CD1c-positive myeloid dendritic cell (primary cell): ENCODE measurements around the gene CCDC18.
"Not testable (repeated sequence)": the region's sequence is repeated elsewhere in the genome, so short reads cannot be mapped to it uniquely, and the experiment has no call there.

ENCODE experiments used
- DNase-seq: peaks from one replicate; pipeline ENCODE4 v3.0.0-alpha.2; 2016; ENCODE audit errors: extremely low spot score

Gene CCDC18

GRCh38 chr1:93235261-93235660 lies 54.7 kb downstream of the CCDC18 start:
- DNase-seq, result no peak

DNA sequence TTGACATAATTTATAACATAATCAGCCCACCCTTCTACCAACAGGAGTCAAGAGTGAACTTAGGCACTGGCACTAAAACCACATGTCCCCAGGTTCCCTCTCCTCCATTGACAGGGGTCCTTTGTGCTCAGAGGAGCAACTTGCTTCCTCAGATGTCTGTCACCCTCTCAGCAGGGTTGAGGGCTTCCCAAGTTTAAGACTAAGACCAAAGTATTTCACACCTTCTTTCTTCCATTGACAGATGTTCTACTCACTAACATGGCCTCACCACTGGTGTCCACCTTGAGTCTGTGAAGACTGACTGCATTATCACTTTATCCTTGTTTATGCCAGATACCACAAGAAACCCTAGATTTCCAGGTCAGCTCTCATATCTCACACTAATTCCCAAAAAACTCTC lies 56.5 kb downstream of the CCDC18 start:
- no peak for DNase-seq

GRCh38 chr1:93238425-93238824 lies 57.9 kb downstream of the CCDC18 start:
- DNase-seq, result no peak

DNA sequence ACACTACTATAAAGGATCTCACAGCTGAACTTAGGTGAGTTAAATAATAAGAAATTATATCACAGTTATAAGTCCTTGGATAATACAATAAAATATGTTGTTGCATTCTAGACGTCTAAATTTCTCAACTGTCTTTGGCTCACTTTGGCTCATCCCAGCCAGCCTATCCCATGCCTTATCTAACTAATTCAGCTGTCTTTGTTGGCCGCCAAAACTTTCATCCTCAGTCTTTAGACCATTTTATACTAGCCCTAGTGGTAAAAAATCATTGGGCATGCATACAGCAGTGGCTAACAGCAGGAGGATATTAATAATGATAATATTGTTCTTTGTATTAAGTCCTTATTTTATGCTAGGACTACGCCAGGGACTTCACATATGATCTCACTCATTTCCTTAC lies 59.3 kb downstream of the CCDC18 start:
- DNase-seq, result no peak

- DNase-seq, result not testable (repeated sequence)
Measured at GRCh38 chr1:93243233-93243632, 62.7 kb downstream of the CCDC18 start.

- no peak for DNase-seq
Measured at GRCh38 chr1:93244298-93245069, 64.0 kb downstream of the CCDC18 start.

DNA sequence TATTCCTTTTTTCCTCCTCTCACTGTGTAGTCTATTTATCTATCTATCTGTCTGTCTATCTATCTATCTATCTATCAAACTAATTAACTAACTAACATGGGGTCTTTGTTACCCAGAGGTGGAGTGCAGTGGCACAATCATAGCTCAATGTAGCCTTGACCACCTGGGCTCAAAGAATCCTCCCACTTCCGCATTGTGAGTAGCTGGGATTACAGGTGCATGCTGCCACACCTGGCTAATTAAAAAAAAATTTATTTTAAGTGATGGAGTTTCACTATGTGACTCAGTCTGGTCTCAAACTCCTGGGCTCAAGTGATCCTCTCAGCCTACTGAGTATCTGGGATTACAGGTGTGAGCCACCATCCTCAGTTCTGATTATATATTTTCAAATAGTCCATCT lies 71.4 kb downstream of the CCDC18 start:
- DNase-seq, result no peak

DNA sequence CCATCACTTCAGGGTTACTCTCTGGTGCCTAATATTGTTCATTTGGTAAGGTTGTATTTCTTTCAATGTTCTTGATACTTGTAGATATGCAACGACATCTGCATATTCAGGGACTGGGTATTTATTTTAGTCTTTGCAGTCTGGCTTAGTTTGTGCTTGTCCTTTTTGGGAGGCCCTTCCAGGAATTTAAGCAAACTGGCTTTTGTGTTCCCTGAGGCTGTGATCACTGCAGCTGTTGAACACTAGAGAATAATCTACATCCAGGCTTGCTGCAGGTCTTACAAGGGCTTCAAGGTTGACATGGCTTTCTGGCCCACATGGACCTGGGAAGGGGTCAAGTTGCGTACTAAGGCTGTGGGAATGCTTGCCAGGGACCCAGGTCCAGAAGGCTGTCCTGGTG lies 72.1 kb downstream of the CCDC18 start:
- DNase-seq, result no peak

GRCh38 chr1:93253516-93253915 lies 73.0 kb downstream of the CCDC18 start:
- DNase-seq, result no peak

DNA sequence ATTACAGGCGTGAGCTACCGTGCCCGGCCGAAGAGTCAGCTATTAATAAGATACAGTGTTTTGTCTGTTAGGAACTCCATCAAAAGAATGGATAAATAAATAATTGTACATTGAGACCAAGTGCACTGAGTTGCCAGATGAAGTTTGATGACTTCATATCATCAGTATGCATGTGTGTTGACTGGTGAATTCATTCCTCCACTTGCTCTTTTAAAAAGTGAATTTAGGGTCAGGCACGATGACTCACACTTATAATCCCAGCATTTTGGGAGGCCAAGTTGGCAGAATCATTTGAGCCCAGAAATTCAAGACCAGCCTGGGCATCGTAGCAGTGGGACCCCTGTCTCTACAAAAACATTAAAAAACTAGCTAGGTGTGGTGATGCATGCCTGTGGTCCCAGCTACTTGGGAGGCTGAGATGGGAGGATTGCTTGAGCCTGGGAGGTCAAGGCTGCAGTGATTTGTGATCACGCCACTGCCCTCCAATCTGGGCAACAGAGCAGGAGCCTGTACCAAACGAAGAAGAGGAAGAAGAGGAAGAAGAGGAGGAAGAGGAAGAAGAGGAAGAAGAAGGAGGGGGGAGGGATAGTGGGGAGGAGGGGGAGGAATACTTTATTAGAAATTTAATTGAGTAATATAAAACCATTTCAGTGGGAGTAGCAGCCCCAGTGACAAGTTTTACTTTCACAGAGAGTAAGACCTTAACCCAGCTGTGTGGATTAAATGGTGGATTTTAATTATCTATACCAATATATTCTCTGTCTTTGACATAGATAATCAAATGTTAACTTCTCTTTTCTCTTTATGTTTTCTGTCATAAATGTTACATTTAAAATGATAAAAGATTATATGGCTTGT lies 74.9 kb downstream of the CCDC18 start:
- no peak for DNase-seq

DNA sequence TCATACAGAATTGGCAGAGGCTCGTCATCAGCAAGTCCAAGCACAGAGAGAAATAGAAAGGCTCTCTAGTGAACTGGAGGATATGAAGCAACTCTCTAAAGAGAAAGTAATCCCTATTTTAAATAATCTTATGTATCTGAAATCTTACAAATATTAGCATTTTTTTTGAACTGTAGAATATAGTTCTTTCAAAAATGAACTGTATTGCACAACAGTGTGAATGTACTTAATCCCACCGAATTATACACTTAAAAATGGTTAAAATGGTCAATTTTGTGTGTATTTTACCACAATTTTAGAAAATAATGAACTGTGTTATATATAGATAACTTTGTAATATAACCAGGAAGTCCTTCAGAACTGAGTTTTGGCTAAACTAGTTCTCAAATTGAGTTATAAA lies 75.9 kb downstream of the CCDC18 start:
- no peak for DNase-seq

GRCh38 chr1:93257889-93258288 lies 77.4 kb downstream of the CCDC18 start:
- DNase-seq, result no peak

- DNase-seq, result not testable (repeated sequence)
Measured at GRCh38 chr1:93260726-93261125, 80.2 kb downstream of the CCDC18 start.

- no peak for DNase-seq
Measured at GRCh38 chr1:93262645-93263044, 82.1 kb downstream of the CCDC18 start.

DNA sequence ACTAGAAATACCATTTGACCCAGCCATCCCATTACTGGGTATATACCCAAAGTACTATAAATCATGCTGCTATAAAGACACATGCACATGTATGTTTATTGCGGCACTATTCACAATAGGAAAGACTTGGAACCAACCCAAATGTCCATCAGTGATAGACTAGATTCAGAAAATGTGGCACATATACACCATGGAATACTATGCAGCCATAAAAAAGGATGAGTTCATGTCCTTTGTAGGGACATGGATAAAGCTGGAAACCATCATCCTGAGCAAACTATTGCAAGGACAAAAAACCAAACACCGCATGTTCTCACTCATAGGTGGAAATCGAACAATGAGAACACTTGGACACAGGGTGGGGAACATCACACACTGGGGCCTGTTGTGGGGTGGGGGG lies 88.4 kb downstream of the CCDC18 start:
- DNase-seq, result not testable (repeated sequence)

DNA sequence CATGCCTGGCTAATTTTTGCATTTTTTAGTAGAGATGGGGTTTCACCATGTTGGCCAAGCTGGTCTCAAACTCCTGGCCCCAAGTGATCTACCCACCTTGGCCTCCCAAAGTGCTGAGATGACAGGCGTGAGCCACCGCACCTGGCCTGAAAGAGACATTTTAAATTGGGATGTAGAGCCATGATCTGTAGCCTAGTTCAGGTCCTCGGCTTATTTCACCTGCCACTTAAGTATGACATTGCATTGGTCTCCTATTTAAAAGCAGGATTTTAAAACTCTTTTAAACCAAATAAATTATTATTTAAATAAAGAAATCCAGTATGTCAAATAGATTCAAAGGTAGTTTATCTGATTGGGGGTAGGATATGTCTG lies 94.7 kb downstream of the CCDC18 start:
- not testable (repeated sequence) for DNase-seq

- no peak for DNase-seq
Measured at GRCh38 chr1:93275634-93276295, 95.2 kb downstream of the CCDC18 start.

- not testable (repeated sequence) for DNase-seq
Measured at GRCh38 chr1:93277530-93277929, 97.0 kb downstream of the CCDC18 start.

- no peak for DNase-seq
Measured at GRCh38 chr1:93283496-93283895, 103.0 kb downstream of the CCDC18 start.

- no peak for DNase-seq
Measured at GRCh38 chr1:93288558-93288957, 108.0 kb downstream of the CCDC18 start.

GRCh38 chr1:93296555-93297154 lies 116.1 kb downstream of the CCDC18 start:
- DNase-seq, result no peak

DNA sequence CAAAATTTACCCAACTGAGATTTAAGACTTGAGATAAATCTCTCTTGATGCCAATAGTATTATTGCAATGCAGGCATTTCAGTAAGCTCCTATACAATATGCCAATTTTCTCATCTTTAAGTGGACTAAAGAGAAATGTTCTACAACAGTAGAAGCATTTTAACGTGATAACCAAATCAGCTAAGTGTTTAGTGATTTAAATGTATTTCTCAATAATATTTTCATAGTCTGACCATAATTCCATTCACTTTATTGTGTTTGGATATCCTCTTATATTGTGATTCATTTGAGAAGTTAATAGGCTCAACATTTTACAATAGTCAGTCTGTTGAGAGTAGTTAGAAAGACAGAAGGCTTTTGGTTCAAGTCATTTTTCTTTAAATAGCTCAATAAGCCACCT lies 120.6 kb downstream of the CCDC18 start:
- DNase-seq, result no peak
